Measurements from ENCODE around the gene PDZD2.
"Not testable (repeated sequence)": the region's sequence is repeated elsewhere in the genome, so short reads cannot be mapped to it uniquely, and the experiment has no call there.

Gene PDZD2

GRCh38 chr5:31767335-31768031 lies 128.6 kb downstream of the PDZD2 start:
- no peak for DNase-seq (ENCODE audit: low read depth in 2 of 2, low spot score in 1 of 2)

GRCh38 chr5:31768046-31768445 lies 129.1 kb downstream of the PDZD2 start:
- DNase-seq (ENCODE audit: low read depth in 2 of 2, low spot score in 1 of 2): no peak

- no peak for DNase-seq (ENCODE audit: low read depth in 2 of 2, low spot score in 1 of 2)
Measured at GRCh38 chr5:31768784-31769183, 129.9 kb downstream of the PDZD2 start.

GRCh38 chr5:31769530-31769929 lies 130.6 kb downstream of the PDZD2 start:
- no peak for DNase-seq (ENCODE audit: low read depth in 2 of 2, low spot score in 1 of 2)

- no peak for DNase-seq (ENCODE audit: low read depth in 2 of 2, low spot score in 1 of 2)
Measured at GRCh38 chr5:31770132-31770720, 131.3 kb downstream of the PDZD2 start.

- DNase-seq (ENCODE audit: low read depth in 2 of 2, low spot score in 1 of 2): no peak
Measured at GRCh38 chr5:31770998-31771397, 132.1 kb downstream of the PDZD2 start.

GRCh38 chr5:31771500-31771899 lies 132.6 kb downstream of the PDZD2 start:
- no peak for DNase-seq (ENCODE audit: low read depth in 2 of 2, low spot score in 1 of 2)

GRCh38 chr5:31776294-31776693 lies 137.4 kb downstream of the PDZD2 start:
- not testable (repeated sequence) for DNase-seq (ENCODE audit: low read depth in 2 of 2, low spot score in 1 of 2)

- DNase-seq (ENCODE audit: low read depth in 2 of 2, low spot score in 1 of 2): no peak
Measured at GRCh38 chr5:31776976-31777651, 138.2 kb downstream of the PDZD2 start.

GRCh38 chr5:31781772-31782171 lies 142.8 kb downstream of the PDZD2 start:
- DNase-seq (ENCODE audit: low read depth in 2 of 2, low spot score in 1 of 2): no peak

- no peak for DNase-seq (ENCODE audit: low read depth in 2 of 2, low spot score in 1 of 2)
Measured at GRCh38 chr5:31783086-31783645, 144.2 kb downstream of the PDZD2 start.

- DNase-seq (ENCODE audit: low read depth in 2 of 2, low spot score in 1 of 2): no peak
Measured at GRCh38 chr5:31783731-31784130, 144.8 kb downstream of the PDZD2 start.

- no peak for DNase-seq (ENCODE audit: low read depth in 2 of 2, low spot score in 1 of 2)
Measured at GRCh38 chr5:31786090-31786631, 147.2 kb downstream of the PDZD2 start.

GRCh38 chr5:31794009-31794408 lies 155.1 kb downstream of the PDZD2 start:
- no peak for DNase-seq (ENCODE audit: low read depth in 2 of 2, low spot score in 1 of 2)

GRCh38 chr5:31798168-31798567 lies 159.2 kb downstream of the PDZD2 start:
- DNase-seq (ENCODE audit: low read depth in 2 of 2, low spot score in 1 of 2): no peak

- no peak for DNase-seq (ENCODE audit: low read depth in 2 of 2, low spot score in 1 of 2)
Measured at GRCh38 chr5:31800351-31800750, 161.4 kb downstream of the PDZD2 start.

GRCh38 chr5:31805785-31806400 lies 167.0 kb downstream of the PDZD2 start:
- no peak for DNase-seq (ENCODE audit: low read depth in 2 of 2, low spot score in 1 of 2)

GRCh38 chr5:31806561-31806960 lies 167.6 kb downstream of the PDZD2 start:
- DNase-seq (ENCODE audit: low read depth in 2 of 2, low spot score in 1 of 2): no peak

- DNase-seq (ENCODE audit: low read depth in 2 of 2, low spot score in 1 of 2): no peak
Measured at GRCh38 chr5:31807789-31808540, 169.0 kb downstream of the PDZD2 start.

- no peak for DNase-seq (ENCODE audit: low read depth in 2 of 2, low spot score in 1 of 2)
Measured at GRCh38 chr5:31809050-31809870, 170.3 kb downstream of the PDZD2 start.
